Ramos (cell line): ENCODE measurements around the gene FARP1.

Experiments used
- in situ Hi-C: fragments of 300-500 bp; cut with MboI; formaldehyde crosslinking; loops from one replicate; pipeline ENCODE4 v1.14.3; 2022; ENCODE audit warnings: low sequenced_read_pairs; ENCODE audit not compliant: unreplicated experiment

The FARP1 gene, protein sequence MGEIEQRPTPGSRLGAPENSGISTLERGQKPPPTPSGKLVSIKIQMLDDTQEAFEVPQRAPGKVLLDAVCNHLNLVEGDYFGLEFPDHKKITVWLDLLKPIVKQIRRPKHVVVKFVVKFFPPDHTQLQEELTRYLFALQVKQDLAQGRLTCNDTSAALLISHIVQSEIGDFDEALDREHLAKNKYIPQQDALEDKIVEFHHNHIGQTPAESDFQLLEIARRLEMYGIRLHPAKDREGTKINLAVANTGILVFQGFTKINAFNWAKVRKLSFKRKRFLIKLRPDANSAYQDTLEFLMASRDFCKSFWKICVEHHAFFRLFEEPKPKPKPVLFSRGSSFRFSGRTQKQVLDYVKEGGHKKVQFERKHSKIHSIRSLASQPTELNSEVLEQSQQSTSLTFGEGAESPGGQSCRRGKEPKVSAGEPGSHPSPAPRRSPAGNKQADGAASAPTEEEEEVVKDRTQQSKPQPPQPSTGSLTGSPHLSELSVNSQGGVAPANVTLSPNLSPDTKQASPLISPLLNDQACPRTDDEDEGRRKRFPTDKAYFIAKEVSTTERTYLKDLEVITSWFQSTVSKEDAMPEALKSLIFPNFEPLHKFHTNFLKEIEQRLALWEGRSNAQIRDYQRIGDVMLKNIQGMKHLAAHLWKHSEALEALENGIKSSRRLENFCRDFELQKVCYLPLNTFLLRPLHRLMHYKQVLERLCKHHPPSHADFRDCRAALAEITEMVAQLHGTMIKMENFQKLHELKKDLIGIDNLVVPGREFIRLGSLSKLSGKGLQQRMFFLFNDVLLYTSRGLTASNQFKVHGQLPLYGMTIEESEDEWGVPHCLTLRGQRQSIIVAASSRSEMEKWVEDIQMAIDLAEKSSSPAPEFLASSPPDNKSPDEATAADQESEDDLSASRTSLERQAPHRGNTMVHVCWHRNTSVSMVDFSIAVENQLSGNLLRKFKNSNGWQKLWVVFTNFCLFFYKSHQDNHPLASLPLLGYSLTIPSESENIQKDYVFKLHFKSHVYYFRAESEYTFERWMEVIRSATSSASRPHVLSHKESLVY

DNA sequence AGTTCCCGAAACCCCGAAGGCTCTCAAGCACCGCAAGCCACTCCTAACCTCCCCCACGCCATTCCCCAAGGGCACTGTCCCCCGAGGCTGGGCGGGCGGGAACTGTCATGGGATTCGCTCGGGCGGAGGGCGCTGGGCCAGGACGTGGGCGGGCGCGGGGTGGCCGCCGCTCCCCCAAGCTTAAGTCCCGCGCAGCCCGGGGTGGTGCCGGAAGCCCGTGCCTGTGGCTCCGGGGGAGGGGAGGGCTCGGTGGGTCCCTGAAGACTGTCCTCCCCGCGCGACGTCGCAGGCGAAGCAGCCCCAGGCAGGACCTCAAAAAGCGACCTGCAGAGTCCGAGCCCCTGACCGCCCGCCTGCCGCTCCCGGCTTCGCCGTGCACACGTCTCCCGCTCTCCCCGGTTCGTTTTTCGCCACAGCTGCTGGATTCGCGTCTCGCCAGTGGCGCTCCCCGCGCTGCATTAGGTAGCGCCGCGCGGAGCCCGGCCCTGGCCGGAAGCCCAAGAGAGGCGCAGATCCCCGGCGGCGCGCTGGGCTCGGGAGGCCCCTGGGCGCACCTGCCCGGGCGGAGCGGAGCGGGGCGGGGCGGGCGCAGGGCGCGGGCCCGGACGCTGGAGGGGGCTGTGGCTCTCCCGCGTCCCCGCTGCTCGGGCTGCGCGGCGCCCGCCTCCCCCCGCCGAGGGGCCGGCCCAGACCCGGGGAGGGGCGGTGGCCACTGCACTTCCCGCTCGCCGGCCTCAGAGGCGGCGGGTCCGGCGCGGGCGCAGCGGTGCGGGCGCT, at the start of gene FARP1:
Gene FARP1, plus strand, starts transcription at position 715 of the 777 bp plus-strand sequence. CDS start 70,149 bp downstream, outside the sequence.
- in situ Hi-C loops: no loop called here

DNA sequence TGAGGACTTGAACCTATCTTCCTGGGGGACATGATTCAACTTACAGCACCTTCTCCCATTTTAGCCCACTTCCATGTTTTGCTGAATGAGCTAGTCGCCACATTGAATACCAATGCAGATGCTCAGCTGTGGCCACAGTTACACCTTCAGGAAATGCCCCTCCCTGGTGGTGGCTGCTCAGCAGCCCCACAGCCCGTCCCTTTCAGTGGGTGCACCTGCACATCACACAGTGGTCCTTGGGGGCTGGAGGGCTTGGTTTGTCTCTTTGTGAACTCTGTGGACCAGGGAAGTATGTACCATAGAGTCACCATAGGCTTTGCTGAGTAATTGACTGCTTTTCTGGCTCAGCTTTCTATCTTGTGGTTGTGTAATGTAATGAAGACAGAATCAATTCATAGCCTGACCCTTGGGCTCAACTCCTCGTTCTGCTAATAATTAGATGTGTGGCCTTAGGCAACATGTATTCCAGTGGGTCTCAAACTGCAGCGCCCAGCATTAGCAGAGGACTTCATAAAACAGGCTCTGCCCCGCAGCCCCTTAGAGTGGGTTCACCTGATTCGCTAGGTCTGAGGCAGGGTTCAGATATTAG, 48.1 kb upstream of the FARP1 start:
- in situ Hi-C loops: no loop called here

- in situ Hi-C loops: no loop called here
These were observed 46.8 kb upstream of the FARP1 start for GRCh38 chr13:98096059-98096458.

GRCh38 chr13:98097749-98098148, 45.1 kb upstream of the FARP1 start:
- in situ Hi-C loops: no loop called here

DNA sequence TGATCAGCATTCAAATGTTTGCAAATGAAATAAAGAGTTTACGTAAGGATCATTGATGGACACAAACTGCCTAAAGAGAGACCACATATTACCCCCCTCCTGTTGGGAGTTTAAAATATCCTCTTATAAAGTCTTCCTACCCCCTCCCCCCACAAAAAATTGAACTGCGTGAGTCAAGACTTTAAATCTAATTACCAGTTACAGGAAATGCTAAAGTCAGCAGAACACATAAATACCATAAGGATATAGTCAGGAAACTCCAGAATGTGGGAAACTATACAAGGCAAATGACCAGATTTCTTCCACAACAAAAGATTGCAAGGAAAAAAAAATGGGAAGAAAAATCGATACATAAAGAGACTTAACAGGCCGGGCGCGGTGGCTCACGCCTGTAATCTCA, 44.4 kb upstream of the FARP1 start:
- in situ Hi-C loops: no loop called here

GRCh38 chr13:98099627-98100026, 43.3 kb upstream of the FARP1 start:
- in situ Hi-C loops: no loop called here

DNA sequence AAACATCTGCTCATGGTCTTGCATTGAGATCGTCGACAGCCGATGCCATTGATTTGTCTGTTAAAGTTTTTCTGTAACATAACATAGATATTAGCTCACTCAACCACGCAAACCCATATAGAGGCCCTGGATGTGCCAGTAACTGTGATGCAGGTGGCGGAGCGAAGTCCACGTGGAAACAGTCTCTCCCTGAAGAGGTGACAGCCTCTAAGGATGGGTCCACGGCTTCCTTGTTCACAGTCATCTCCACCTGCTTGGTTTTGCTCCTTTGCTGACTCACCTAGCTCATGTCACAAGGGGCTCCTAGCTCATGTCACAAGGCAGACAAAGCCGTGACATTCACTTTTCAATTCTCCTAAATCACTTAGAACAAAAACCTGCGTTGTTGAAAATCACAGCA, 42.4 kb upstream of the FARP1 start:
- in situ Hi-C loops: no loop called here

DNA sequence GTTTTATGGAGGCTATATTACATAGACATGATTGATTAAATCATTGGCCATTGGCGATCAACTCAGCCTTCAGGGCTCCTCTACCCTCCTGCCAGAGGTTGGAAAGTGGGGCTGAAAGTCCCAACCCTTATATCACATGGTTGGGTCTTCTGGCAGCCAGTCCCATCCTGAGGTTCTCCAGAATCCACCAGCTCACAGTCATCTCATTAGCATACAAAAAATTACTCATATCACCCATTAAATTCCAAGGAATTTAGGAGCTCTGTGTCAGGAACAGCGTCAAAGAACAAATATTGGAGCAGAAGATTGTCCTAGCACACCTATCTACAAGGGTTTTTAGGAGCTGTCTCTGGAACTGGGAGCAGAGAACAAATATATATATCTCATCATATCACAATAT, 39.4 kb upstream of the FARP1 start:
- in situ Hi-C loops: no loop called here

- in situ Hi-C loops: no loop called here
These were observed 38.7 kb upstream of the FARP1 start for GRCh38 chr13:98103942-98104880.

- in situ Hi-C loops: no loop called here
These were observed 37.0 kb upstream of the FARP1 start for GRCh38 chr13:98105929-98106336.

- in situ Hi-C loops: no loop called here
These were observed 34.6 kb upstream of the FARP1 start for GRCh38 chr13:98108341-98108740.

GRCh38 chr13:98109226-98109853, 33.6 kb upstream of the FARP1 start:
- in situ Hi-C loops: no loop called here

- in situ Hi-C loops: no loop called here
These were observed 32.1 kb upstream of the FARP1 start for GRCh38 chr13:98110749-98111148.

DNA sequence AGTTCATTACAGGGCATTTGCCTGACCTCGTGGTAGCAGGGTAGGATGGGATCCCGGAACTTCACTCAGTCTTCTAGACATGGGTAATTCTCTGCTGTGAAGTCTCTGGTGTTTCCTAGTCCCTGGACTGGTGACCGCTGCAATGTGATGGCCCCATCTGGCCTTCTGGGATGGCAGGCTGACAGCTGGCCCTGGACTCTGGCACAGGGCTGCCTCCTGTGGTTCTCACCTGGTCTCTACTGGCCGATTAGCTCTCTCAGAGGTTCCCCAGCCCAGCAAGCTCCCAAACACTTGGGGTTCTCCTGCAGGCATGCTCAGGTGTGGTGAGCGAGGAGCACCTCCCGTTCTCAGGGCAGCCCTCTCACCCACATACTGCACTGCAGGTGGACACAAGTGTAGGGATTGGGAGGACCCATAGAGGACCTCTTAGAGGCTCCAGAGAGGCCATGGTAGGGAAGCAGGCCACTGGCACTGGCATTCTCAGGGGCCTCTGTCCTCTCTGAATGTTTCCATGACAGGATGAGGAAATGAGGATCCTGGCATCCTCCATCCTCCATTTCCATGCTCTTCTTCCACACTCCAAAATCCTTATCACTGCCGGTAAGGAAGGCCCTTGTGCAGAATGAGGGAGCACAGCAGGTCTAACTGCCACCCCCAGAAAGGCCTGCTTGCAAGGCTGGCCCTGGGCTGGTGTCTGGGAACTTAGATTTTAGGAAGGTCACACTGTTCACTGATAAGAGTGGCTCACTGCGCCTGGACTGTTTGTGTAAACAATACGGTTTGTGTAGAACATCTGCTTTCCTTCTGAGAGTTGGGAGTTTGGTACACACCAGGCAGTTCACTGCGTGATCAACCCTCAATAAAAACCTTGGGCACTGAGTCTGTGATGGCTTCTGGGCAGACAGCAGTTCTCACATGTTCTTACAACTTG, 31.5 kb upstream of the FARP1 start:
- in situ Hi-C loops: no loop called here

- in situ Hi-C loops: no loop called here
These were observed 30.4 kb upstream of the FARP1 start for GRCh38 chr13:98112456-98112855.

GRCh38 chr13:98118865-98119264, 24.0 kb upstream of the FARP1 start:
- in situ Hi-C loops: no loop called here

- in situ Hi-C loops: no loop called here
These were observed 19.7 kb upstream of the FARP1 start for GRCh38 chr13:98123176-98123575.
